ENCODE measurements around the gene TMC8.

- TF ChIP-seq POLR2A (IDR thresholded peaks at IDR 0.05) (no peak), CTCF (IDR thresholded peaks at IDR 0.05) (no peak)
Observed at GRCh38 chr17:78114831-78115723, 15.5 kb upstream of the TMC8 start.

All from transverse colon (tissue), 3 donors.